Measurements from ENCODE around the gene GTF2E1. TPM values are rescaled to one million over a fixed set of nuclear protein-coding genes. Genes with fewer than 3 reads are reported as not detected.
"Not testable (repeated sequence)": the region's sequence is repeated elsewhere in the genome, so short reads cannot be mapped to it uniquely, and the experiment has no call there.

Gene GTF2E1
- total RNA-seq, 2 experiments from 2014 or later: 24.6 to 28.7 TPM

DNA sequence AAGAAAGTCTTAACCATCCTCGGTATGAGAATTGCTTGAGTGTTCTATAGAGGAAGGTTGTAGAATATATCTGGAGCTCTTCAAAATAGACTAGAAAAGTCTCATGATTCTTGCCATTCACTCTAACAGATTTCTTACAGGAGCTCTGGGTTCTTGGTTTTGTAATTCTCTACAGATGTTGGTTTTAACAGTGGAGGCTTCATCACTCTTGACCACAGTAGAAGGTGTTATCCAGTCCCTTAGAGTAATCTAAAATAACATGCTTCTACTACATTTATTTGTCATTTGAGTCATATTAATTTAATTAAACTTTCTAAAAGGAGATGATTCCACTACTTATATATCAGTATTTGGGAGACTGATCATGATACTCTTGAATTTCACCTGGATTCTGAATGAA is 9.7 kb downstream of the GTF2E1 start:
- CTCF ChIA-PET: no interaction called here
- POLR2A ChIA-PET: no interaction called here

DNA sequence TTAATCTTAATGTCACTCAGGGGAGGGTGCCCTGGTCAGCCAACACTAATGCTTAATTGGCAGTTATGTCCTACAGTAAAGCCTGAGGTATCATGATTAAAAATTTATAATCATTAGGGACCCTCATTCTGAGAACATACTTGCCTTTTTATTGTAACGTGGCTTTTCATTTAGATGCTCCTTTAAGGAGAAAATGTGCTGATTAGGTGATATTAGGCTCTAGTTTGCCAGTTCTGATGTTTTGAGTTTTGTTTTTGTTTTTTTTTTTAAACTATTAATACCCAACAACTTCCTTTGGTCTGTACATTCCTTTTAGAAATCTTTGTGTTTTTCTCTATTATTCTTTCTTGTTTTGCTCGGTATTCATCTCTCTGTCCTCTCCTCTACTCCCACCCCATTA is 10.3 kb downstream of the GTF2E1 start:
- POLR2A ChIA-PET: no interaction called here
- CTCF ChIA-PET: no interaction called here

DNA sequence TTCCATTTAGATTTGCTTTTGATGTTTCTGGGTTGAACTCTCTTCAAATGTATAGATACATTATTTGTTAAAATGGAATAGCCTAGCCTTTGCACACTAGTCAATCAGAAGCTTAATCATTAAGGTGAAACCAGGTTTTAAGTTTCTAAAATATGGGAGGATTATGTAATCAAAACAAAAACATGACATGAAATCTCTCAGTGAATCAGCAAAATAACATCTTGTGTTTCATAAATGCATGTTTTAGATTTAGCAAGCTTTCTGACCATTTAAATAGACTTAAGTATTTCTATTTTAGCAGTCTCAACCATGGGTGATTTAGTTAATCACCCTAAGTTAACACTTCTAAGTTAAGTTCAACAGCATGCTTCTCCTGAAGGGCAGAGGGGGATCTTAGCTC is 11.3 kb downstream of the GTF2E1 start:
- CTCF ChIA-PET: interaction anchor here (0.6 kb wide), 1 partner anchor 921 kb away, joined by 4 read pairs; no protein-coding TSS in a partner anchor
- POLR2A ChIA-PET: no interaction called here

DNA sequence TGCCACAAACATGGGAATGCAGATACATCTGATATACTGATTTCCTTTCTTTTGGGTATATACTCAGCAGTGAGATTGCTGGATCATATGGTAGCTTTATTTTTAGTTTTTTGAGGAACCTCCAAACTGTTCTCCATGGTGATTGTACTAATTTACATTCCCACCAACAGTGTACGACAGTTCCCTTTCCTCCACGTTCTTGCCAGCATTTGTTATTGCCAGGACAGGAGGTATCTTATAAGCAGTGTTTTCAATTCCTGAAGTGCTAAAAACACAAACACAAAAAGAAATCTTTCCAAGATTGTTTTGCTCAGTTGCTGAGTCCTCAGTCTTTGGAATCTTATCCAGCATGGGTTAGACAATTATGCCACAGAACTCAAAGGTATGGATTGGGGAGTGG is 13.5 kb downstream of the GTF2E1 start:
- CTCF ChIA-PET: no interaction called here
- POLR2A ChIA-PET: no interaction called here

DNA sequence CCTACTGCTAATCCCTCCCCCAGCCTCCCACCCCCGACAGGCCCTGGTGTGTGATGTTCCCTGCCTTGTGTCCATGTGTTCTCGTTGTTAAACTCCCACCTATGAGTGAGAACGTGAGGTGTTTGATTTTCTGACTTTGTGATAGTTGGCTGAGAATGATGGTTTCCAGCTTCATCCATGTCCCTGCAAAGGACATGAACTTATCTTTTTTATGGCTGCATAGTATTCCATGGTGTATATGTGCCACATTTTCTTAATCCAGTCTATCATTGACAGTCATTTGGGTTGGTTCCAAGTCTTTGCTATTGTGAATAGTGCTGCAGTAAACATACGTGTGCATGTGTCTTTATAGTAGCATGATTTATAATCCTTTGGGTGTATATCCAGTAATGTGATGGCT is 16.0 kb downstream of the GTF2E1 start:
- CTCF ChIA-PET, POLR2A ChIA-PET: not testable (repeated sequence)

DNA sequence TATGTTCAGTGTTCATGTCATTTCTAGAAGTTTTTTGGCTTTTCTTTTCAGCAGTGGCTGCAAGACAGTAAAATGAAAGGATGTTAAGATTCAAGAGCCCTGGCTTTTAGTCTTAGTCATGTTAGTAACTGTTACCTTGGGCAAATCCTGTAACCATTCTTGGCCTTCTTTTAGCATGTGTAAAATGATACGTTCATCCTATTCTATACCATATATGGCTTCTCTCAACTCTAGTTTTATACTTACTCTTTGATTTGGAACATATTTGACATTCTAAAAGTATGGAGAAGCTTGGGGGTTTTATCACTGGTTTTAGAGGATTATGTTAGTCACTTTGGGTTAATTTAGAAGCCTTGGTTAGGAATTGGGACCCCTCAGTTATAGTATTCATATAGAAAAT is 20.1 kb downstream of the GTF2E1 start:
- POLR2A ChIA-PET: no interaction called here
- CTCF ChIA-PET: no interaction called here

DNA sequence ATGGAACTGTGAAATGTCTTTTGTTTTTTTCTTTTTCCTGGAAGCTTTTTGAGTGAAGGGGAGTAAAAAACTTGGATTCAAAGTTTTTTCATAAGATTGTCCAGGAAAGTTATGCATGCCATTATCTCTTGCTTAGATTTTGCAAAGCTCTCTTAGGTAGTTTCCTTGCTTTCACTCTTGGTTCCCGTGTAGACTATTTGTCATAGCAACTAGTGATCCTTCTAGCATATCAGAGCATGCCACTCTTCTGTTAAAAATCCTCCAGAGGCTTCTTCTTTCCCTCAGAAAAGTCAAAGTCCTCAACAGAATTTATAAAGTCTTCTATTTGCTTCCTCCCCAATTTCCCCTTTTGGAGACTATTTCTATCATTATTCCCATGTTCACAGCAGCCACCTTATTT is 21.1 kb downstream of the GTF2E1 start:
- CTCF ChIA-PET: no interaction called here

DNA sequence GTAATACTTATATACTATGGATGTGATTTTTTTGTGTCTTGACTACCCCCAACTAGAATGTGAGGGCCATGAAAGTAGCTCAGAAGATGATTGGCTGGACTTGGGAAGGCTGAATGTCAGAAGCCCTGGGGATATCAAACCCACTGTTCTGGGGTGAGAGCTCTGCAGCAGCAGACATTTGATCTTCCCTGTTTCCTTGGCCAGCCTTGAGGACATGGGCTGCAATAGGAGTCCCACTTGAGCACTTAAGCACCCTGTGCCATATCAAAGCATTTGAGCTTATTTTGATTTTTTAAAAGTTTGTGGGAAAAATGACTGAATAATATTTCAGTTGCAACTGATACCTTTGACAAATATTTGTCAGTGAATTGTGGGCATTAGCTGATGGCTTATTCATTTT is 21.7 kb downstream of the GTF2E1 start:
- ChIA-PET CTCF (no interaction called here), POLR2A (no interaction called here)

More for the DNA sequence above, 21.1 kb downstream of the GTF2E1 start:
- POLR2A ChIA-PET: no interaction called here

DNA sequence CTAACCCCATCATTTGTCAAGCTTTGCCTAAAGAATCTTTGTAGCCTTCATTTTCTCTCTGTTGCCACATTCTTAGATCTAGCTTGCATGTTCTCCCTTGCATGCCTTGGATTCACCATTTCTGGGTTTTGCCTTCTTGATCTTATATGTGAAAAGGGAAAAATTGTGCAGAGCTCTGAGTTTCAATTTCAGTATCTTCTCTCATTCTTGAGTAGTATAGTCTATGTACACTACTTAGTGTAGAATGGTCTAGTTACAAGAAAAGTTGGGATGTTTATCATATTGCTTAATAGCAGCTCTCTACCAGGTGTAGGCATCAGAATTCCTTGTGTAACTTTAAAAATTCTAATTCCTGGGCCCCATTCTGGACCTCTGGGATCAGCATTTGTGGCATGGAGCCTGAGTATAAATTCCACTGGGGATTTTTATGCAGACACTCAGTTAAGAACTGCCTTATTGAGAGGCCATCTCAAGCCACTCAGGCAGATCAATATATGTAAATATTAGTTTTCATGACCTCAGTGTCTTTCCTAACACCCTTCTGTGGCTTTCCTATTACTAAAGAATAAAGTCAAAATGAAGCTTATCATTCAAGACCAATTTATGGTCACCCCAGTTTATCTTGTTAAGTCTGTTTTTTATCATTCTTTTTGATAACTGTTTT is 23.4 kb downstream of the GTF2E1 start:
- ChIA-PET POLR2A (no interaction called here), CTCF (no interaction called here)

DNA sequence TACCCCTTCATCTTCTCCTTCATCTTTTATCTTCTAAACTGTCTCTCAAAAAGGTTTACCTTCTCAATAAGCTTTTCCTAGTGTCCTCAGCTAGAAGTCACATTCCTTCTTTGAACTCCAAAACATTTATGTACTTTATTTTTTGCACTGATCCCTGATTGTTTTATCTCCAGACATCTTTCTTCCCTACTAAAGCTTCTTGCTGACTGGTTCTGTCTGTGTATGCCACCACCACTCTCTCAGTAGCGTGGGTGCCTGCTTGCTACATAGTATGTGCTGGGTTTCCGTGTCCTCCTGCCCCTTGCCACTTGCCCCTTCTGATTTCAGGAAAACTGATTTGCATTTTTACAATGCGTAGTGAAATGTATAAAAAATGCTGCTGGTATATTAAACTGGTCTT is 24.0 kb downstream of the GTF2E1 start:
- CTCF ChIA-PET: no interaction called here
- POLR2A ChIA-PET: no interaction called here

DNA sequence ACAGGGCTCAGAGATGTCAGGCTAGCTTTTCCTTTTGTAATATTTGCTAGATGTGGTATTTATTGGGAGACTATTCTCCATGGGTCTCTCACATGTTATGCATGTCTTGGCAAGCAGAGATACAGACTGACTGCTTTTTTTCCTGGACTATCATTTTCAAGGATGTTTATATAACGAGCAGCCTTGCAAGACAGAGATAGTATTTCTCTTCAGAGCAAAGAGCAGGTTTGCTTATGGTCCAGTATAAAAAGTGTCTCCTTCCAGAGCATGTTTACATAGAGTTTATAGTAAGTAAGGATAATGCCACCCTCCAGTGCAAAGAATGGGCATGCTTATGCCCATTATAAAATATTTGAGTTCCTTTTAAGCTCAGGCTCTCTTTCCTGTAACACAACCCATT is 24.6 kb downstream of the GTF2E1 start:
- POLR2A ChIA-PET: no interaction called here
- CTCF ChIA-PET: no interaction called here

DNA sequence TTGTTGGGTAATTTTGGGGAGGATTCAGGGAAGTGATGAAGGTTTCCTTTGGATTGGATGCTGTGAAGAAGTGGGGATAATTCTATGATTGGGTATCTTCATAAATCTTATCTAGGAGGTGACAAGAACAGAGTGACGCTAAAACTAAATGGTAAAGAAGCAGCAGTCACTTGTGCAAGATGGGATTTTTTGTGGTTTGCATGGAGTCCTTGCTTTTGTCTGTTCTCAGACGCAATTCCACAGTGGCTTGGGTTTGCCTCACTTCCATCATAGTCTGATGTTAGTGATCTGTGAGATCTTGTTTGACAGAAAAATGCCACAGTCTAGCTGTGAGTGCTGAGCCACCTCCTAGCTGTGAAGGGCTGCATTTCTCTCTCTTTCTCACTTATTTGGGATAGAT is 26.9 kb downstream of the GTF2E1 start:
- POLR2A ChIA-PET: no interaction called here
- CTCF ChIA-PET: no interaction called here

DNA sequence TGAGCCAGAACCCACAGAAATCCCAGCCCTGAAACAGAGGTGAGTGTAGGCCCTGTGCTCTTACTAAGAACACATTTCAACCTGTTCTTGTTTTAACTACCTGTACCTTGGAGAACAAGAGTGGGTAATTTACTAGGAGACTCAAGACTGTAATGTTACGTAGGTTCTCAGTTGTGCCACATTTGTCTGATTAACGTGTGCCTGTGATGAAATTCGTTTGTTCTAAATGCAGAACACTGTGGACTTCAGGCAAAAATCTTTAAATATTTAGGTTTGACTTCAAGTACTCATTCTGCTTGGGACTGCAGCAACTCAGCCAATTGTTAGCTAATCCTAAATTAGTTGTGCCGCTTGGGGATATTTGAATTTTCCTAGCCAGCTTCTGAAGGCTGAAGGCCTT is 28.3 kb downstream of the GTF2E1 start:
- ChIA-PET POLR2A (no interaction called here), CTCF (no interaction called here)

DNA sequence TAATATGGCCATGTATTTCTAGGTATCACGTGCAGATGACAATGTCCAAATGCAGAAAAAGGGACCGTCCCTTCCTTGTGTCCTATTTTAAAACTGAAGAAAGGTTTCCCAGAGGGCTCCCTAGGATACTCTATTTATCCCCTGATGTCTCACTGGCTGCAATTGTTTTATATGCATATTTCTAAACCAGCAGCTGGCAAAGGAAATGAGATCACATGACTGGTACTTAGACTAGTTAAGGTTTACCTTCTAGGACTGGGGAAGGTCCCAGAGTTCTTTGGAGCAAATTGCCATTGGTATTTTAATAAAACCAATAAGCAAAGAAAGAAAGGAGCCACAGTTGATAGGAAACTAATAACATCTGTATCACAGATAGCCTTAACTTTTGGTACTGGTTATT is 29.5 kb downstream of the GTF2E1 start:
- ChIA-PET CTCF (no interaction called here), POLR2A (no interaction called here)

DNA sequence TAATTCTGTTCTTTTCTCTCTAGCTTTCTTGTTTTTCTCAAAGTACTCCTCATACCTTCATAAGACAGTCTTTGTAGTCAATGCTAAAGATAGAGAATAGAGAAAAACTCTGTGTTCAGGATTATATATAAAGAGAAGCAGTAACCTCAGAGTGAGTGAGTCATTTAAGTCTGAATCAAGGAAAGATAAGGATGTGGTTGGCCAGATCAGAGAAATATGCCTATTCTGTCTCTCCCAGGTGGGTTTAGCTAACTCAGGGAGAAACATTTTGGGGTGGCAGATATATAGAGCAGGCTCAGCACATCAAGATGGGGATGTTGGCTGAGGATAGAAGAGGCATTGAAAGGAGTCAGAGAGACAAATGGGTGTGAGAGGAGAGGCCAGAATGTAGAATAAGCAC is 31.4 kb downstream of the GTF2E1 start:
- POLR2A ChIA-PET: no interaction called here
- CTCF ChIA-PET: no interaction called here

DNA sequence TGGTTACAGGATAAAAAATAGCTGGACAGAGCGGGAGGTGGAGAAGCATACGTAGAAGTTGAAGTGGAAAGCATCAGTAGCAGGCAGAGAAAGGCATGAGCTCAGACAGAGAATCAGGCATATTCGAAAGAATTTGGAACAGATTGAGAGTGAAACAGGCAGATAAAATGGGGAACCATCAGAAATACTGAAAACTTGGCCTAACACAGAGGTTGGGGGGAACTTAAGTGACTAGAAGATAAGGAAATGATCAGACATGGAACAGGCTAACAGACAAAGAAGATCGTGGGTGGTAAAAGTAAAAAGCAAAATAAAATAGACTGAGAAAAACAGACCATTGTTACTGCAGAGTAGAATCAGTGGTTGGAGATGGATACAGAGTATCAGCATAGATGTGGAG is 32.9 kb downstream of the GTF2E1 start:
- POLR2A ChIA-PET: interaction anchor here (0.7 kb wide), 1 partner anchor 10 kb away, joined by 3 read pairs; no protein-coding TSS in a partner anchor
- CTCF ChIA-PET: no interaction called here

DNA sequence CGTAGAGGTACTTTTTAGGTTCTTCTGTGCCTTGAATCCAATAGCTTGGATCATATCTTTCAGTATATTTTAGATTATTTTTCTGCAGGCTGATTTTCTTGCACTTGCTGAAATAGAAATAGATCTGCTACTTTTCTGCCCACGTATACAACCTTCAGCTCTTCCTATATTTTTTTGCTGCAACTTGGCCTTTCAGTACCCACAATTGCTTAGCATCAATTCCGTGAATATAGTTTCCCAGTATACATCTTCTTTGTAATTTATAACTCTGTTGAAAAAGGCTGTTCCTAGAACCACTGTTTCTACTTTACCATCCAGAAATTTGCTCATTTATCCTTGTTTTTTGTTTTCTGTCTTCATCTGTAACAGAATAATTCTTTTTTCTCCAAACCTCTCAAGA is 36.2 kb downstream of the GTF2E1 start:
- ChIA-PET CTCF (no interaction called here), POLR2A (no interaction called here)

DNA sequence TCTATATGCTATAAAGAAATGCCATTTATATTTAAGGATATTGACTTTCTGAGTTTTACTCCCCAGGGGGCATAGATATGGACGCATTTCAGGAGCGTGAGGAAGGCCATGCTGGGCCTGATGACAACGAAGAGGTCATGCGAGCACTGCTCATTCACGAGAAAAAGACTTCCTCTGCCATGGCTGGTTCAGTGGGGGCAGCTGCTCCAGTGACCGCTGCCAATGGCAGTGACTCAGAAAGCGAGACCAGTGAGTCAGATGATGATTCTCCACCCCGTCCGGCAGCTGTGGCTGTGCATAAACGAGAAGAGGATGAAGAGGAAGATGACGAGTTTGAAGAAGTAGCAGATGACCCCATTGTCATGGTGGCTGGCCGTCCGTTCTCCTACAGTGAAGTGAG is 38.4 kb downstream of the GTF2E1 start:
- ChIA-PET CTCF (interaction anchor here (1.2 kb wide), 1 partner anchor 14 kb away, joined by 4 read pairs; no protein-coding TSS in a partner anchor), POLR2A (no interaction called here)

DNA sequence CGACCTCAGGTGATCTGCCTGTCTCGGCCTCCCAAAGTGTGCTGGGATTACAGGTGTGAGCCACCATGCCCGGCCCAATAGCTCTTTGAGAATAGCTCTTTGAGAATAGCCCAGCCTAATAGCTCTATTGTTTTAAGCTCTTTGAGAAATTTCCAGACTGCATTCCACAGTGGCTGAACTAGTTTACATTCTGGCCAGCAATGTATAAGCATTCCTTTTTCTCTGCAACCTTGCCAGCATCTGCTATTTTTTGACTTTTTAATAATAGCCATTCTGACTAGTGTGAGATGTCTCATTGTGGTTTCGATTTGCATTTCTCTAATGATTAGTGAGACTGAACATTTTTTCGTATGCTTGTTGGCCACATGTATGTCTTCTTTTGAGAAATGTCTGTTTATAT is 43.3 kb downstream of the GTF2E1 start:
- CTCF ChIA-PET: not testable (repeated sequence)

DNA sequence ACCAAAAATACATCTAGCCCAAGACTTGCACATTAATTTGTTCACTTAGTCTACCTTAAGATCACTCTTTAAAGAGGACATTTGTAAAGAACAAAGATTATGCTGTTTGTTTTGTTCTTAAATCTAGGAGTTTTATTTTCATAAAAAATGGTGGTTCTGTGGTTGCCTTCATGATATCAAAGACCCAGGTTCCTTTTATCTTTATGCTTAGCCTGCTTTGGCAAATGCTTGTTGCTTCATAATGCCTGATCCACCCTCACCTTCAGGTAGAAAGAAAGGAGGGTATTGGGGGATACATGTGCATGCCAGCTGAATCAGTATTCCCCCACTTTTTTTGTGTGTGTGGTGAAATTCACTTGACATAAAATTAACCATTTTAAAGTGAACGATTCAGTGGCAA is 48.5 kb downstream of the GTF2E1 start:
- POLR2A ChIA-PET: no interaction called here
- CTCF ChIA-PET: no interaction called here

More for the DNA sequence above, 43.3 kb downstream of the GTF2E1 start:
- POLR2A ChIA-PET: not testable (repeated sequence)

DNA sequence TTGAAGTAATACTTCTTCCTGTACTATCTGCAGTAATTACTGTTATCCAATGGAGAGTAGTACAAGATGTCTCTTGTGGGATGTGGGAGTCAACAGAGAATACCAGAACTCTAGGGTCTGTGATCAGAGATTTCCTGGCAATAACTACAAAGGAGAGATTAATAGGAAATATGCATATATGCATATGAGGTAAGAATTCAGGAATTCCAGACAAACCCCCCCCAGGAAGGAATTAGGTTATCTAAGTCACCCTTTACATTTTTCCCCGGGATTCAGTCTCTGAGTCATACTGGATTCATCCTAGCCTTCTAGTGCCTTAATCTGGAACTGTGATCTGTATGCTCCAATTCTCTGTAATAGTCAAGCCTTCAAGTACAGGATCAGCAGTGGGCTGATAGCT is 49.4 kb downstream of the GTF2E1 start:
- CTCF ChIA-PET: no interaction called here
- POLR2A ChIA-PET: no interaction called here

DNA sequence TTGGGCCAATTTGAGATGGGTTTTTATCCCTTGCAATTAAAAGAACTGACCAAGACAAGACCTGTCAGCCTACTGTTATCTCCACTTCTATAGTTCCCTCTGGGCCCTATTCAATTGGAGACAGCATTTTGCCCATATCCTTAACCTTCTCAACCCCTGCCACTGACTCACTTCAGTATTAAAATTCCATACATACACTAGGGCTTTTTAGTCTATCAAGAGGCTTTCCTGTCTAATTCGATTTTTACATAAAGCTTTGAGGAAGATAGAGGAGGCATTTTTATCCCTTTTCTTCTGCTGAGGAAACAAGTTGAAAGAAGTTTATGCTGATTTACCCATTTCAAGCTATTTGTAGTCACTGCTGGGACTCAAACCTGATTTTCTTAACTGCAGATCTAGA is 51.1 kb downstream of the GTF2E1 start:
- ChIA-PET CTCF (interaction anchor here (0.8 to 2.0 kb wide), 3 partner anchors 232 to 236 kb away, joined by 4 to 14 read pairs (median 6); no protein-coding TSS in a partner anchor), POLR2A (no interaction called here)
